ENCODE results near the gene RNF144B.

The RNF144B gene

DNA sequence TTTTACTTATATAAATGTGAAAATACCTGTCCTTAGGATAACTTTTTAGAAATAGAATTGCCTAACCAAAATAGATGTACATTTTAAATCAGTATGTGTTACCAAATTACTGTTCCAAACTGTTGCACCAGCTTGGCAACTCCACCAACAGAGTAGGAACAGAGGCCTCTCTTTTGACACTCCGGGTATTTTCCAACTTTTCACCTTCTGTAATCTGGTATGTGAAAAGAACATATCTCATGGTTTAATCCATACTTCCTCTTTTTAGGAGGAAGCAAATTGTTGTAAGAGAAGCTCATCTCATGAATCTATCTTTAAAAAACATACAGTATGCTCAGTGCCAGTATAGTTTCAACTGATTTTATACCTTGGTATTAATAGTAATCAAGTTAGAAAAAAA lies 24.9 kb downstream of the RNF144B start:
- DNase-seq, result no peak

DNA sequence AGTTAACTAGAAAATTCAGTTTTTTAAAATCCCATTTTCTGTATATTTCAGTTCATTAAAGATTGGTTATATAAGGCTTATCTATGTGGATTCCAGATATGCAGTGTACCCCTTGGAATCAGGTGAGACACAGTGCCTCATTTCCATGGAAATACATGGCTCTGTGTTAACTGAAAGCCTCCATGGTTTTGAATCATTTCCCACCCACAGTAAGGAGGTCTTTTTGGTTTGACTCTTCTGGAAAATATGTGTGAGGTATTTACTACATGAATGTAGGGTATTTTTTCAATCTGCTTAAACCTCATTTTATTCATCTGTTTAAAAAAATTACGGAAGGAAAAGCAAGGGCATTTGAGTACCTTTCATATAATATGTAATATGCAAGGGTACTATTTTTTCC lies 25.5 kb downstream of the RNF144B start:
- no peak for DNase-seq

DNA sequence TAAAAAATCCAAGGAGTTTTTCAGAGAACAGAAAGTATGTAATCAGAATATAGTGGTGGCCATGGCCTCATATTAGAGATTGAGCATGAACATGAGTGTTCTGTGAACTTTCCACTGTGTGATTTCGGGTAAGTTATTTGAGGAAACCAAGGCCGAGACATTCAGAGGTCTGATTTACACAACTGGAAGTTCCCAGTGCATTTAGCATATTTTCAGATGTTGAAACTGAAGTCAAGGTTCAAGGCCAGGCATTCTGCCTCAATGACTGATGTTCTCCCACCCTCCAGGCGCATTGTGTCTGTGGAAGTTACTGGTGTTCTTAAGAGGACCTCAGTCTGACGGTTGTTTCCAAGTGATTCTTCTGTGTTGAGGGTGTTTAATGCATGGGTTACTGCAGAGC lies 26.2 kb downstream of the RNF144B start:
- no peak for DNase-seq

DNA sequence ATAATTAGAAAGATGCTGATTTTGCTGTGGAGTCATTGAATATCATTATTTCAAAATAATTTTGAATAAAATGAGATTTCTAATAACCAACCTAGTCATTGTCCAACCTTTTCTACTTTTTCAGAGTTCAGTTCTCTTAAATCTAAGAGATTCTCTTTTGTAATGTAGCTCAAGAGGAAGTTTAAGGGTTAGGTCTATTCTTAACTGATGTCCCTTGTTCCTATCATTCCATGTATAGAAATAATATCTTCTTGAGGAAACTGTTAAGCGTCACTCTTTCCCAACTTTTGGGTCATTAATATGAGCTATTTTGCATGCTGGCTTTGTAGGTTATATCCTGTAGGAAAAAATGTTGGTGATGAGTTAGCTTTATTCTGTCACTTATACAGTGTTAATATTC lies 27.0 kb downstream of the RNF144B start:
- DNase-seq, result no peak

DNA sequence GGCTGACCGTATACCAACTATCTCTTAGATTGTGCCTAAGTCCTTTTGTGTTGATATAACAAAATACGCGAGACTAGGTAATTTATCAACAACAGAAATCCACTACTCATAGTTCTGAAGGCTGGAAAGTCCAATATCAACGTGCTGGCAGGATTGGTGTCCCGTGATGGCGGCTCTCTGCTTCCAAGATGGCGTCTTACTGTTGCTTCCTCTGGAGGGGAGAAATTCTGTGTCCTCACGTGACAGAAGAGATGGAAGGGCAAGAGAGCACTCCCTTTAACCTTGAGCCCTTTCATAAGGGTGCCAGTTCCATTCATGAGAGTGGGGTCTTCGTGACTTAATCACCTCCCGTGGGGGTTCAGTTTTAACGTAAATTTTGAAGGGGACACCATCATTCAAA lies 28.1 kb downstream of the RNF144B start:
- DNase-seq, result no peak

DNA sequence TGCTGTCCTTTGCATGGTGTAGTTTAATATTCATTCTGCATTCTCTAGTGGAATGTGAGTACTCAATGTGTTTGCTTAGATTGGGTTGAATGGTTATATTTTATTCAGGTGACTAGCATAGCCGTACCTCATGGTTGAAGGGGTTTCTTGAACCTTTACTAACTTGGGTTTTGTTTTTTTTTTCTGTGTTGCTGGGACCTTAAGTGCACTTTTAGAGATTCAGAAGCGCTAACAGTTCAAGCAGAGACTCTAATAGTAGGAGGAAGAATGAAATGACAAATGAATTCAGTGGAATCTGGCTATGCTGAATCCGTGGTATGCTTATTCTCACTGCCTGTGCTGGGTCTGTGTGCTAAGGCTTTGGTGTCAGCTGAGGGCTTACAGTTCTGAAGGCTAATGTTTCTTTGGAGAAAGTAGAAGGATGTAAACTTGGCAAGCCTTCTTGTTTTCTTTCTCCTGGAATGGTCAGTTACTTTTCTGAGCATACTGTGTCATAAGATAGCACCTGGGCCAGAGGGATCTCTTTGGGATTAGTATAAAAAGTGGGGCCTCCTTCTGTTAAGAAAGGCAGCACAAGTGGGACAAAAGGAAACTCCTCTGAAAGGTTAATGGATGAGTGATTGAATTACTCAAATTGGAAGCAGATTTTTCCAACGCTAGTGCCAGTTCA lies 28.7 kb downstream of the RNF144B start:
- no peak for DNase-seq

DNA sequence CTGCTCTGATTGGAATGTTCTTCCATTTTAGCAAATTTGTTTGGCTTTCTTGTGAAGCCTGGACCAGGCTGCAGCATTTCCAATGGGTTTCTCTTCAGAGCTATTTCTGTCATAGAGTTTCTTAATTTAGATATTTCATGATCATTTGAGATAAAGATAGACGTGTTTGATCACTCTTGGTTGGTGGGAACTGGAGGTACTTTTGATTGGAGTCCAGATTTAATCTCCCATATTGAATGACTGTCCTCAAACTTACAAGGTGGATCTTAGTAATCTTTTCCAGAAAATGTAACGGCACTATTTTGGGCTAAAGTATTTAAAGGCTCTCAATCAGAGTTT lies 29.2 kb downstream of the RNF144B start:
- DNase-seq, result no peak

DNA sequence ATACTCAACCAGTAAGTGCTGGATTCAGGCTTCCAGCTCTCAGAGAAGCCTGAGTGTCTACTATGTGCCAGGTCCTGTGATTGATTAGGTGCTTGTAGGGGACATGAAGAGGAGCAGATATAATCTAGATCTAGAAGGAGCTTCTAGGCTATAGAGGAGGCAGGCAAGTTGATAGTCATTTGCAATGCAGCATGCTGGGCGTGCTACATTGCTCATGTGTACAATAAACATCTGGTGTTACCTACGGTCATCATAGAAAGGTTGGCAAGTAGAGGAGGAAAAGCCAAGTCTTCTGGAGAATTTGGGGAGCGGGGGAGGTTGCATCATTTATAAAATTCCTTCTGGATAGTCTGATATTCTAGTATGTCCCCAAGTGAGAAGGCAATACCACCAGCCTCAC lies 33.2 kb downstream of the RNF144B start:
- DNase-seq, result no peak

DNA sequence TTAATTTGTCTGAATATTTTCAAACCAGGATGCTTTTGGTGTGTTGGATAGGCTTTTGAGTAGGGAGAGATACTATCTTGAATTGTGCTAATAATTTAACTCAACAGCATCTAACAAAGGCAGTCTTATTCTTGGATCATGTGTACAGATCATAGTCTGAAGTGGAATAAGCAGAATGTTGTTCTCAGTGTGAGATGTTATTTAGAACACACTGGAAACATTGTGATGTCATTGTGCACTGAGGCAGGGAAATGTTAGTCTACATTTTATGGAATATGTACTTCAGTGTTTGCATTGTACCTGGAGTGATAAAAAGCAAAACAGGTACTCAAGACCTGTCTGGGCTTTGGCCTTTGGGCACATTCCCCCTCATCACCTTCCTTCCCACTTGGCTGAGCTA lies 35.0 kb downstream of the RNF144B start:
- DNase-seq, result no peak

DNA sequence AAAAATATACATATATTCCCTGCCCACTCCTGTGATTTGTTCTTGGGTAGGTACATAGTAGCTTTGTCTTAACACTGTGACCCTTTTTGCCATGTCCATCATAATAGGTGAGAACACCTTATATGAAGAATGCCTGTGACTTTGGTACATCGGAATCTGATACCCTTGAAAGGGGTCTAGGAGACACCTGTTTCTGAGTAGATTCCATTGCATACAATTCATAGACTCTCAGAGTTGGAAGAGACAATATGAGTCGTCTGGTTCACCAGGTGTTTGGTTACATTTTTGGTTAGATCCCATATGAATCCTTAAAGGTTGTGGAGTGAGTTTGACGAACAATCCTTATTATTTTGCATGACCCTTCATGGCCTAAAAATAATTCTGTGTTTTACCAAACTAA lies 36.3 kb downstream of the RNF144B start:
- no peak for DNase-seq

DNA sequence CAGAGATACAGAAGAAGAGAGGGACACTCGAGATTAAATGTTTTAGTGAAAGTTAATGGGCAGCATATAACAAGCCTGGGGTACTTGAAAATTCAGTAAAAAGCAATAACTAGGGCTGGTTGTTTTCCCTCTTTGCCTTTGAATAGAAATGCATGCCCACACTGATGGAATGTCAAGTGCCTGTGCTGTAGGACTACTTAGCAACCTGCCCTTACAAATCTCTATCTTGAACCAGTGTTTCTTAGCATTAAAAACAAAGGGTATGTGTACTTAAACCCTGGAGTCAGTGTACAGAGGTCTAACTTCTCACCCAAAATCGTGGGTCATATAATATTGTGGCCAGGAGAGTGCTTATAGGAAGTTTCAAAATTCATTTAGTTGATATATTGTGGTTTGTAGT lies 37.1 kb downstream of the RNF144B start:
- DNase-seq, result no peak

DNA sequence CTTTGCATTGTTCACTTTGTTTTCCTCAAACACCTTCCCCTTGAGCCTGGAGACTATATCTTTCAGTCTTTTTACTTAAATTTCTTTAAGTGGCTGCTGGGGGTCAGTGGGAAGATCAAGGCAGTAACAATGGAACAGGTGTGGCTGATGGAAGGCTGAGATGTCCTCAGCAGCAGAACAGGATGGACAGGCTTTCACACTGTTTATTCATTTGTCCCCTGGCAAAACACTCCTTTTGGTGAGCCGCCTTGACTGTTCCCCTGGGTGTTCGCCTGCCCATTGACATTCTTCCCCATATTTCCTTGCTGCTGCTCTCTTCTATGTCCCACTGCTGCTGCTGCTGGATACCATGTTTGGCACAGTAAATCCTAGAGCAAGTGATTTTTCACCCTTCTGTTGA lies 38.1 kb downstream of the RNF144B start:
- no peak for DNase-seq

DNA sequence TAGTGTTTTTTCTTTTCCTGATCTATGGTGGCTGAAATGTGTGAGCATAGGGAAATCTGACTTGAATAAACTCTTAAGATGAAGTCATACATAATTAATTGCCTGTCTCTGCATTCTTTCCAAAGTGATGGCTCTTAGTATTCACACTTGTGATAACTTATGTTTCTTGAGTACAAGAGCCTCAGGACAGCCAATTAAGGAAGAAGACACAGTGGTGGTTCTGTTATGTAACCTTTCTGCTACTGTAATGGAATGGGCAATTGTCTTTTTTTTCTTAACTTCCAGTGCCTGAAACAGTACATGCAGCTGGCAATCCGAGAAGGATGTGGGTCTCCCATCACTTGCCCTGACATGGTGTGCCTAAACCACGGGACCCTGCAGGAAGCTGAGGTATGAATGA lies 40.1 kb downstream of the RNF144B start:
- DNase-seq, result no peak

DNA sequence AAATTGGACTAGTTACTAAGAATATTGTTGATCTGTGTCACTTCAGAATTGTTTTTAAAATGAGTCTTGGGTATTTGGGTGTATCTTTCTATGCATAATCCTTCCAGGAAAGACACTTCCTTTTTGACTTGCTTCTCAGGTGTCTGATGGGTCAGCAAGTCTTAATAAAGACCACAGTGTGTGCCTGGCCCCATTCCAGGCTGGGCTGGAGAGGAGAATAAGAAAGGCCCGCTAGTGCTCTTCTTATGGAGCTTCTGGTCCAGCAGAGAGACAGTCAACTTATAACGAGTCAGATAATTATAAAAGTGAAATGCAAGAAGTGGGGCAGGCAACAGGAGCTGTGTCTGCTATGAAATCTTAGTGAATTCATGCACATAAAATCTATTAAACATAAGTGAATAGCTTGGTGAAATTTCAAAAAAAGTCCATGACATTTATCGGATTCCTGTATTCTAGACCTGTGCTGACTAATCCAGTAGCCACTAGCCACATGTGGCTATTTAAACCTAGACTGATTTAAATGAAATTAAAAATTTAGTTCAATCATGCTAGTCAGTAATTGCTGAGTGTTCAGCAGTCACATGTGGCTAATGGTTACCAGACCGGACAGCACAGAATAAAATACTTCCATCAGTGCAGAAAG lies 42.6 kb downstream of the RNF144B start:
- no peak for DNase-seq

DNA sequence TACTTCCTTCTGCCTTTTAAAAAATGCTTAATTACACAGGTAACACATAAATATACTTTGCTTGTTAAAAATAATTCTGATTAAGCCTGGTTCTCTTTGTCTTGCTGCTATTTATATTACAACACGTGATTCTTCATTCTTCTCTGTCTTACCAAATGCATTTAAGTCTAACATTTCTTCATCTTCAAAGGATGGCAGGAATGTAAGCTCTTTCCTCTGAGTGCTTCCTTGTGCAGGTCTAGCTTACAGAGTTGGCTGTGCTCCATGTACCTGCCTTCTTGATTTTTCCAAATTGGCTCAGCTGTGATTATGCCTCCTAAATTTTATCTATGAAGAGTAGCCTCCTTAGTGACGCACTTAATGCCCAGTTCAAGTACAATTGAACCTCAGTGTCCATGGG lies 44.4 kb downstream of the RNF144B start:
- no peak for DNase-seq

DNA sequence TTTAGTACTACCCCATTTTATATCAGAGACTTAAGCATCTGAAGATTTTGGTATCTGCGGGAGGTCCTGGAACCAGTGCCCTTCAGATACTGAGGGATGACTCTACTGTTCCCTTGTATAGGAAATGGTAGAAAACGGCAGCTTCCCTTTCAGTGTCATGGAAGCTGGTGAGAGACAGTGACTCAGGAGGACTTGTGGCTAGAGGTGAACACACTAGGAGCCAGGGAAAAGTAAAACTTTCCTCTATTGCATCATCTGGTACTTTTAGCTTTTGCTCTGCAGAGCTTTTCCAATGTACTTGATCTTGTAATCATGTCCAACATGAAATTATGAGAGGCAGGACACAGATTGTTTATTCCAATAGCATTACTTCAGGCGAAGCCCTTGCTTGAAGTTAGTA lies 45.0 kb downstream of the RNF144B start:
- DNase-seq, result no peak

DNA sequence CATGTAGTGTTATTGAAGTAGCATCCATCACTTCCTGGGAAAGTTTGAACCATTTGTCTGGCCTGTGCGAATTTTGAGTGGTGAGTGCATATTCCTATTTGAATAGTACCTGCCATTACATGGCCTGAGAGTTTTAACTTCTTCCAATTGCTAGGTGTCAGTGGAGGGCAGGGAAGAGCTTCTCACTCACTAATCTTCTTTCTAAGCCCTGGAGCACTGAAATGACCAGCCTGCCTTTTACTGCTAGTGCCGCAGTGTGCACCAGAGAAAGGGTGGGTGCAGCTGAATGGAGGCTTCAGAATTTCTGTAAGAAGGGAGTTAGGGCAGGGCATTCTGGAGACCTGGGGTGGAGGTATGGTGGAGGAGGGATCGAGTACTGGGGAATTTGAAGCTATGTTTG lies 45.5 kb downstream of the RNF144B start:
- DNase-seq, result no peak

DNA sequence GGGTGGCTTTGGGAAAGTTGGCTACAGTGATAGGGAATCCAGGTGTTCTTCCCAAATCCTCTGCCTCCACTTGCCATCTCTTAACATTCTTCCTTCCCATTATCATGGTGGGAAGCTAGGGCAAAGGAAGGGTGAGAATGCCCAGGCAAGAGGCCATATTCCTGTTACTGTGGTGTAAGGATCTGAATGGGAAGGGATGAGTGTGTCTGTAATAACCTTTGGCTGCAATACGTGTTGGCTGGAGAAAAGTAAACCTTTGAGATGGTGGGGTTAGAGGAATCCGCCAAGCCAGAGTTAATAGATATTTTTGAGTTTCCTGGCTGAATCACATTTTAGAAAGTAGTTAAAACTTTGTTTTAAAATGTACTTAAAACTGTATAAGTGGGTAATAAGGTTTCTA lies 45.9 kb downstream of the RNF144B start:
- no peak for DNase-seq

DNA sequence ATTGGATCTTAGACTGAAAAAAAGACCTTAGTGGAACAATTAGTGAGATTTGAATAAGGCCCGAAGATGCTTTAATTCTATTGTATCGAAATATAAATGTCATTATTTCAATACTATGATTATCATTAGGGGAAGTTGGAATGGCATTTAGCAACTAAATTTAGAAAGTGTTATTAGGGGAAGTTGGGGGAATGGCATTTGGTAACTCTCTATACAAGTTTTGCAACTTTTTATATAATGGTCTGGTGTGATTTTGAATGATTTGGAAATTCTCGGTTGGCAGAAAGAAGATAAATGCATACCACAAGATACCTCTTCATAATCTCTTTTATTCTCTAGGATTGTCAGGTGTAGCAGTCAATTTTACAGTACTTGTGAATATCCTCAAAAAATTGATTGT lies 49.2 kb downstream of the RNF144B start:
- DNase-seq, result no peak

DNA sequence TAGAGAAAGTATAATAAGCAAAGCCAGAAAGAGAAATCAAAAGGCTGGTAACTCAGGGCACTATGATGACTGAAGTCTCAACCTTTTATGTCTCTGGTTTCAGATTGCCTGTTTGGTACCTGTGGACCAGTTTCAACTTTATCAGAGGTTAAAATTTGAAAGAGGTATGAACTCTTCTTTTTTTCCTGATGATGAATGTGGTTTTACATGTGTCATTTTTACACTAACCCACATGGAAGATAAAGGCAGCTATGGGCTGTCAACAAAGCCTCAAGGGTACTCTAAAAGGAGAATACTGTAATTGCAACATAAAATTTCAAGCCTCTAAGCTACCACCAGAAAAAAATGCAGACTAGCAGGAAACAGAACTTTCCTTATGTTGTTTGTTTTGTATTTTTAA lies 52.4 kb downstream of the RNF144B start:
- no peak for DNase-seq

DNA sequence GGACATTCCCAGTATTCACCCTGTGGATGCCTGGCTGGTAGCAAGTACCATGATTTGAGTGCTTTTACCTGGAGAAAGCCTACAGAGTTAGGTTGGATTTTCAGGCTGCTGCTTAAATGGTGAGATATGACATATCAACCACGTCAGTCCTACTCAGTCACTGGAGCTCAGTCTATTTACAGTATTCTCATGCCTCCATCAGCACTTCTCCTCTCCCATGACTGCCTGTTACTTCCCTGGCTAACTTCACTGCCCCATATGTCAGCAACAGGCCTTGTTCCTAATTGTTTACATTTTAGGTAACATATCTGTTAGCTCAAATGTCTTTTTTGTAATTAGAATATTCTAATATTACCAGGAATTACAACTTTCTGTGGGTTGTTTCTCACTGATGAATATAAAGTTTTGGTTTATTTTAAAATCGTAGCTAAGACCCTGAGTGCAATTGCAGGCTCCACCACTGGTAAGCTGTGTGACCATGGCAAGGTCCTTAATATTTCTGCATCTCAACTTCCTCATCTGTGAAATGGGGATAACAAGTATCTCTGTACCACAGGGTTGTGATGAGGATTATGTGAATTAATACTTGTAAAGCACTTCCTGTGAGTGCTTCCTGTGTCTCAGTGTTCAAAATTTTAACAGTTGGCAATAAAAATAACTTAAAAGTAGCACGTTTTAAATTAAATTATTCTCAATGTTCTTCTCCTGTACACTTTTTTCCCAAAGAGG lies 54.3 kb downstream of the RNF144B start:
- DNase-seq, result no peak

DNA sequence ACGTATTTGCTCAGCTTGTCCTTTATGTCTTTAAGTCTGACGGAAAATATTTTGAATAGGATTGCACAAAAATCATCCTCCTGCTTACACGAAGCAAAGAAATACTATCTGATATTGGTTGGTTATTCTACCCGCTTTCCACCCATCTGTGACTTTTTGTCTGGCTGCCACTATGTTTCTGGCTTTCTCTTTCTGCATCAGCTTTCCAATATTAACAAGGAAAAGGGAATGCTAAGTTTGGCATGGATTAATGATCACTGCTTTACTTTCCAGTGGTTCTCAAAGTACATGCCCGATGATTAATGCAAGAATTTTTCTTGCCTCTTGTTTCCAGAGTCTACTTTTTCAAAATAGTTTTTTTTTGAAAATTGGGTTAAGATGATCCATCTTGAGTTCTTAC lies 57.0 kb downstream of the RNF144B start:
- DNase-seq, result no peak

DNA sequence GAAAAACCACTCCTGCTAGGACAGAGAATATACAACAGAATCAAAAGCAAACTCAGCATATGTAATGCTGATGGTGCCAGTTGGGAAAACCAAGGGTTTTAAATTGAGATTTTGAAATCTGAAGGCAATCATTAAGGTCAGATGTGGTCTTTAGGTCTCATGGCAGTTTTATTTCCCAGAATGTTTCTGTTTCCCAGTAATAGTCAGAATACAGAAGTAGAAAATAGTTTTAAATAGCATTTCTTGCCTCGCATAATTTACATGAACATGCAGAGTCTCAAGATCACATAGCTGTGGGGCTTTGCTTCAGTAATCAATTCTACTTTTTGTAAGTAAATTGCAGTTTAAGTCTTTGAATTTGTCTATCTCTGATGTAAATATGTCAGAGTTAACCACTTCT lies 58.1 kb downstream of the RNF144B start:
- DNase-seq, result no peak

DNA sequence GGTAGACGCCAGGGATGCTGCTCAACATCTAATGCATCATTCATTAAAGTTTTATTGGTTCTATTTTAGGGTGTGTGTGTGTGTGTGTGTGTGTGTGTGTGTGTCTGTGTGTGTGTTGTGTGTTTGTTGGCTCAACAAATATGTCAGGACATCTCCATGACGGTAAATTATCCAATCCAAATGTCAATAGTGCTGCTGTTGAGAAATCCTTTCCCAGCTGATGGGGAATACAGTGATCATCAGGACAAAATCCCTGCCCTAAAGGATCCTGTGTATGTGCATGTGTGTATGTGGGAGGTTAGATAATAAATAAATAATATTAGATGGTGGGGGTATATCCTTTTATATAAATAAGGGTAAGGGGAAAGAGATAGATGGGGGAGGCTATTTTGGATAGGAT lies 59.6 kb downstream of the RNF144B start:
- DNase-seq, result no peak

DNA sequence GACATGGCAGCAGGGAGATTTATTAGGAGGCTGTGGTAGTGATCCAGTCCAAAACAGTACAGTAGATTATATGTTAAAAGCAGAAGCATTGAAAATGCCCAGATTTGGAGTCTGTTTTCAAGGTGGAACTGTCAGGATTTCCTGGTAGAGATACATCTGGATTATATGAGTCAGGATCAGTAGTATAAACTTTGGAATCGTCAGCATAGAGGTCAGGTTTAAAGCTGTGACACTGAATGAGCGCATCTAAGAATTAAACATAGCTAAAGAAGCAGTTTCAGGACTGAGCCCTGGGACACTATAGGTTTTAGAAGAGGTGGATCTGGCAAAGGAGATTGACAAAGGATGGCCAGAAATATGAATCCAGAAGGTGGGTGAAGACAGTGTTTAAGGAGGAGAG lies 60.4 kb downstream of the RNF144B start:
- DNase-seq, result no peak

Measured in NK-92 treated with Interleukin-12 subunit alpha and Interleukin-12 subunit beta, amount 100 ng/mL, for 24 hours (cell line).